ENCODE data around the gene UCN2.
A peak's percentile ranks its signal among the peaks of the same experiment; 100 is the strongest.

UCN2 gene

GRCh38 chr3:48588230-48588629 lies 24.6 kb upstream of the UCN2 start:
- DNase-seq: no peak

GRCh38 chr3:48587686-48588085 lies 24.1 kb upstream of the UCN2 start:
- DNase-seq: no peak

- DNase-seq: no peak
Measured at GRCh38 chr3:48585411-48585810, 21.8 kb upstream of the UCN2 start.

GRCh38 chr3:48584836-48585235 lies 21.3 kb upstream of the UCN2 start:
- DNase-seq: no peak

DNA sequence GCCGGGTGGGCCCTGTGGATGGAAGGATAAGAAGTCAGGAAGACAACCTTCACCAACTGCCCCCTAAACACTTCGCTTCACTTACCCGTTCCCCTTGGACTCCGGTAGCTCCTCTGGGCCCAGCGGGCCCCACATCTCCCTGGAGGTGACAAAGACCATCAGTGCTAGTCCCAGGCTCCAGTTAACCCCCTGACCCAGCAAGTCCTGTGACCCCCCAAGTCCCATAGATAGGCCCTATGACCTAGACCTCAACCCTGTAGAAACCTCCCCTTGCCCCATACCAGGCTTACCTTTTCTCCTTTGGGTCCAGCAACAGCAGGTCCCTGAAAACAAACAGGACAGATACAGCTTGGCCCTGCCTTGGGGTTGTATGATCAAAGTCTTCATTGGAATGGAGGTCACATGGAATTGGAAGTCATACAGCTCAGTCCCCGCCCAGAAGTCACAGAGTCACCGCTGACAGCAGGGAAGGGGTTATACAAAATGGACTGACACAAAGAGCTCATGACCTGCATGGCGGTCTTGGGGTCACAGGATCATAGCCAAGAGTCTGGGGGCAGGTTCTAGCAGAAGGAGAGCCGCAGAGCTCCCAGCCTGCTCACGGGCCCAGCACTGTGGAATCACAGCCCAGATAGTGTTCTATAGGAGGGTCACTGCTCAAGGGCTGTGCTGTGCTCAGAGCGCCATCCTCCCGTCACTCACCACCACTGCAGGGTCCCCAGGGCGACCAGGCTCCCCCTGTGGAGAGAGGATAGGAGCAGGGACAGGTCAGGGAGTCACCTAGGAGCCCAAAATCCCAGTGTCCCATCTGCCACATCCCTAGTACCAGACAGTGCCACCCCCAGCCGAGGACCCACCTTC lies 18.3 kb upstream of the UCN2 start:
- no peak for DNase-seq

GRCh38 chr3:48576647-48577046 lies 13.1 kb upstream of the UCN2 start:
- DNase-seq: no peak

- no peak for DNase-seq
Measured at GRCh38 chr3:48575366-48575765, 11.8 kb upstream of the UCN2 start.

GRCh38 chr3:48573973-48574585 lies 10.5 kb upstream of the UCN2 start:
- DNase-seq: no peak

DNA sequence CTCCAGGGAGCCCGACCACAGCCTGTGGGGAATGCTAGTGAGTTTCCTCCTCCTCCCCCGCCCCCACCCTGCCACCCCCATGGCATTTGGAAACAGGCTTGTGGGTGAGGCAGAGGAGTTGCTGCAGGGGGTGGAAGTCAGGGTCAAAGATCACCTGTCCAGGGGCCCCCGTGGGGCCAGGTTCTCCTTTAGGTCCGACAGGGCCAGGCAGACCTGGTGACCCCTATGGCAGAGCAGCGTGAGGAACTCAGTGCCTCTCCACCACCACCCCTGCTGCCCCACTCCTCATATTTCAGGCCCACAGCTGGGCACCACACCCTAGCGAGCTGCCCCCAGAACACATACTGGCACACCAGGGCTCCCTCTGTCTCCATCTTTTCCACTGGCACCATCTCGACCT lies 8.9 kb upstream of the UCN2 start:
- no peak for DNase-seq

DNA sequence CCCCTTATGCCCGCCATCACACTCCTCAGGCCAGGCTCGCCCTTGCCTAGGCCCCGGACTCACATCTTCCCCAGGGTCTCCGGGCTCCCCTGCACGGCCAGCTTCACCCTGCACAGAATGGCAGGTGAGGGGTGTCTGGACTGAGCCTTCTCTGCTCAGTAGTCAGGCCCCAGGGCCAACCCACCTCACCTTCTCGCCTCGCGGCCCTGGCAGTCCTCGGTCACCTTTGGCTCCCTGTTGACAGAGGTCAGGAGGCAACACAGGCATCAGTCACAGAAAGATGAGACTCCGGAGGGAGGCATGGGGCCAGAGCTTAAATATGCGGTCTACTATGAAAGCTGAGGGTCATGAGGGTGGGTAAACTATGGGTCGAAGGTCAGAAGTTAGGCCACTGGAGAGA lies 8.4 kb upstream of the UCN2 start:
- no peak for DNase-seq

- no peak for DNase-seq
Measured at GRCh38 chr3:48569808-48570450, 6.3 kb upstream of the UCN2 start.

DNA sequence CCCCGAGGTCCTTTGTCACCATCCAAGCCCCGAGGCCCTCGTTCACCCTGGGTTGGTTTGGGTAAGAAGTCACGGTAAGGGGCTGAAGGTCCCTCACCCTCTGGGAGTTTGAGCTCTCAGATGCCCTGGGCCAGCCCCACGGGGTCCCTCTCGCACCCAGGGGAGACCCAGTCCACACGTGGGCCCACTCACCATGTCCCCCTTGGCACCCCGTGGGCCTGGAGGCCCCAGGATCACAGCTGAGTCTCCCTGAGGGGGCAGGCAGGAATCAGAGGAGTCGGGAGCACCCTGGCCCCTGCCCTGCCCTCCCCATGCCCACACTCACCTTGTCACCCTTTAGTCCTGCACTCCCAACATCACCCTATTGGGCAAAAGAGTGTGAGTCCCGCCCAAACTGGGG lies 5.8 kb upstream of the UCN2 start:
- no peak for DNase-seq

- DNase-seq: no peak
Measured at GRCh38 chr3:48568476-48568875, 4.9 kb upstream of the UCN2 start.

DNA sequence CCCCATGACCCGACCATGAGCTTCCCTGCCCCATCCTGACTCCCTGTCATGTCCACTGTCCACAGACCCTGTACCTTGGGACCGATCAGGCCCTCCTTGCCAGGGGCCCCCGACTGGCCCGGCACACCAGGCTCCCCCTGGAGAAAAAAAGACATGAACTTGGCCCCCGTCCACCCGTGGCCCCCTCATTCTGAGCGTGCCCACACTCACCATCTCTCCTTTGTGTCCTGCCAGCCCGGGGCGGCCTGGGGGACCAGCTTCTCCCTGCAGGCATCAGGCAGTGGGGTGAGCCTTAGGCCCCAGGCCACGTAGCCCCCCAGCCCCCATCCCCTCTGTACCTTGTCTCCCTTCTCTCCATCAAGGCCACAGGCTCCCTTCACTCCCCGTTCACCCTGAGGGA lies 3.9 kb upstream of the UCN2 start:
- DNase-seq: no peak

DNA sequence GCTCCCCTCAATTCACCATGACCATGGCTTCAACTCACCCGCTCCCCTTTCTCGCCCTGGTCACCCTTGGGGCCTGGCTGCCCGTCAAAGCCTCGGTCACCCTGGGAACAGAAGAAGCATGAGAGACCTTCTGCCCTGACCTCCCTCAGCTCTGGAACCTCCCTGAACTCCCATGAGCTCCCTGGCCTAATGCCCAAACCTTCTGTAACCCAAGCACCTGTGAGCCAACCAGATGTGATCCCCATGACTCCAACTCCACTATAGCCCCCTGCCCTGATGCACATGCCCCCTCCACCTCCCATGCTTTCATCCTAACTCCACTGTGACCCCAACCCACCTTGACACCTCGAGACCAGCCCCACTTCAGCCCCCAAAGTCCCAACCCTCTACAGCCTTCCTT lies 3.5 kb upstream of the UCN2 start:
- no peak for DNase-seq

DNA sequence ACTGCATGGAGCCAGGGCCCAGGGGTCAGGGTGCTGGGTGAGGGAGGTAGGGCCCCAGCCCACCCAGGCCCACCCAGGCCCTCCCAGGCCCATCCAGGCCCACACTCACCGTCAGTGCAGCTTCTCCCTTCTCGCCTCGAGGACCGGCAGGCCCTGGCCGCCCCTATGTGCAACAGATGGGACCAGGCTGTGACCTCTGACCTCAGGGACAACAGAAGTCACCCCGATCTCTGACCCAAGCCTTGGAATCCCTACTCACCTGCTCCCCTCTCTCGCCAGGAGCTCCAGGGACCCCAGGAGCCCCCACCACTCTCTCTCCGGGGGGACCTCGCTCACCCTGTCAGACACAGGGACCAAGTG lies 2.8 kb upstream of the UCN2 start:
- no peak for DNase-seq

DNA sequence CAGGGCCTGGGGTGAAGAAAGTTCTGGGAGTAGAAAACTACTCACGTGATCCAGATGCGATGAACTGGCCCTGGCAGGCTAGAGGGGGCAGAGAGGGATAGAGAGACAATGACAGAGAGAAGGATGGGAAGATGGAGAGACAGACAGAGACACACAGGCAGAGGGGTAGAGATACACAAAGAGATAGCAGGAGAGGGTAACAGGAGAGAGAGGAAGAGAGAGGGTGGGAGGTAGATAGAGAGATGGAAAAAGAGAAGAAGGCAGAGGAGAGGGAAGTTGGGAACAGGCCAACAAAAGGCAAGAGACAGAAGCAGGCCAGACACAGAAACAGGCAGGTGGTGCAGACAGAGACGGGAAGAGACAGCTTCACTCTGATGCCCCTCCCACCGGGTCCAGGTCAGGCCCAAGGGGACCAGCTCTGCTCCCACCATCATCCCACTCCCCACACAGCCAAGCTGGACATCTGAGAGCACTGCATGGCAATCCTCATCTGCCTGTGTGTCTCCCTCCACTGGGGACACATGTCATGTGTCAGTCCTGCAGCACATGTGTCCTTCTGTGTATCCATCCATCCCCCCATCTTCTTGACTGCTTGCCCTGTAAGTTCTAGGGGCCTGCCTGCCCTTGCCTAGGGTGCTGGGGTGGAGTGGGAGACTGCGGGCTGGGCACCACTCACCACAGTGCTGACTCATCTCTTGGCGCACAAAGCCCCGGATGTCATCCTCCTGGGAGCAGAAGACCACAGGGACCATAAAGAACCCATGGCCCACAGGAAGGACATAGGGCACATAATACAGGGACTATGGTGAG lies 2.2 kb upstream of the UCN2 start:
- DNase-seq: peak; percentile 91

DNA sequence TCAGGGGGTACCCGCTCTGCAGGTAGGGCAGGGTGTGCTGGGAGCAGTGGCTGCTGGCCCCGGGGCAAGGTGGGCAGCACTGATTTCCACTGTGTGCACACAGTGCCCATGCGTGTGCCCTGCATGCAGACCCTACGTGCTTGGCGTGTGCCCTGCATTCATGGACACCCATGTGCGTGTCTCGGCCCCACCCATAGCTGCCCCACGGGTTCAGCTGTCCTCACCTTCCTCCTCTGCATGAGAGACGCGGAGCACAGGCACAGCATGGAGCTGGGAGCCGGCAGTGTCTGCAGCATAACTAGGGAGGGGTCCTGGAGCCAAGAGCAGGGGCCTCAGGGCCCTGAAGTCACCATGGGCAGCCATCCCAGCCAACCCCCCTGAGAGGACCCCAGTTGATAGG lies 1.6 kb upstream of the UCN2 start:
- DNase-seq: peak; percentile 37

DNA sequence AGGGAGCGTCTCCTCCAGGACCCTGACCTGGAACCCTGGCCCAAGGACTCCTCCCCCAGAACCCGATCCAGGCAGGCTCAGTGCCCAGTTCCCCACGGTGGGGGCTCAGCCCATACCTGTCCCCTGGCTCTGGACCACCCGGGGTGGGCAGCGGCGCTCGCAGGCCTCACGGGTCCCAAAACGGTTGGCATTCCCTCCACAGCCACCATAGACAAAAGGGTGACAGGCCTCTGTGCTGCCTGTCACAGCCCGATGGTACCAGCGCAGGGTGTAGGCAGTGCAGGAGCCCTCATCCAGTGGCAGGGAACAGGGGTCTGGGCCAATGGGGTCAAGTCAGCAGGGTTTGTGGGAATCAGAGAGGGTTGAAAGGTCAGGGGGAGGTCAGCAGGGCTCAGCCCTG lies 1.1 kb upstream of the UCN2 start:
- DNase-seq: peak; percentile 27

- peak; percentile 92 for DNase-seq
Measured at GRCh38 chr3:48564022-48564421, 441 bp upstream of the UCN2 start.

GRCh38 chr3:48562367-48563095 lies 1.1 kb downstream of the UCN2 start:
- DNase-seq: peak; percentile 9

GRCh38 chr3:48561045-48561736 lies 2.4 kb downstream of the UCN2 start:
- DNase-seq: peak; percentile 52
